HCT116 (cell line): Measurements from ENCODE around the gene CTNND2. TPM values are rescaled to one million over a fixed set of nuclear protein-coding genes. Genes with fewer than 3 reads are reported as not detected.

ENCODE experiments used
- ATAC-seq: fragments of 200-7000 bp; cut with Tn5 transposase; 2 replicates; pipeline ENCODE4 v1.9.1; 2020; ENCODE audit warnings: mild to moderate bottlenecking, moderate library complexity
- BruUV-seq: library from RNA; stranded (reverse); fragments of 400-500 nt; replicated peaks from 2 replicates; lab custom pipeline; 2021; lab: Mats Ljungman, UMichigan
- CTCF ChIA-PET: fragments of 300-600 bp; sonication (Branson Sonifier 250); formaldehyde crosslinking; loops from one replicate; lab custom pipeline; 2021; ENCODE audit warnings: antibody characterized with exemption; lab: Charles Lee
- POLR2A ChIA-PET: fragments of 300-600, 350-600 bp; sonication (Branson Sonifier 250); formaldehyde crosslinking; loops from one replicate; lab custom pipeline; 2021; ENCODE audit warnings: antibody characterized with exemption; lab: Charles Lee
- RAD21 ChIA-PET, 2 experiments: fragments of 300-600 bp; sonication (Branson Sonifier 250); formaldehyde crosslinking; loops; one replicate each; lab custom pipeline; 2023; ENCODE audit warnings: low total read pairs in 2 of 2; ENCODE audit not compliant: uncharacterized antibody in 2 of 2, unreplicated experiment in 2 of 2, low non-redundant PET in 1 of 2; lab: Charles Lee
- DNase-seq: peaks from one replicate; pipeline ENCODE4 v3.0.0-alpha.2; 2010; ENCODE audit warnings: low read depth, low spot score
- H2AFZ ChIP-seq: fragments of 200-600 bp; shearing (Covaris generic), sonication (generic); 2 replicates; pipeline ENCODE4 v1.6.1; 2017; ENCODE audit warnings: low read depth, mixed run types, mixed read lengths, antibody characterized with exemption, low read length; ENCODE audit not compliant: poor library complexity, severe bottlenecking
- H3K27ac ChIP-seq: 2 replicates; pipeline ENCODE4 v1.5.1; 2012; ENCODE audit warnings: low read depth, low read length
- H3K27me3 ChIP-seq: fragments of 200-600 bp; sonication (generic); 2 replicates; pipeline ENCODE4 v1.6.1; 2016; ENCODE audit warnings: mixed run types, low read length, mixed read lengths; ENCODE audit not compliant: insufficient read depth
- H3K36me3 ChIP-seq, 2 experiments: fragments of 200-500 bp in 1 of 2; fragments of 200-600 bp in 1 of 2; sonication (Bioruptor generic) in 1 of 2; sonication (generic) in 1 of 2; 2 replicates each; pipeline versions ENCODE4 v1.5.1 to v1.6.1; 2014 to 2016; ENCODE audit warnings: low read length in 2 of 2, inconsistent platforms in 1 of 2, mixed read lengths in 1 of 2, mixed run types in 1 of 2; ENCODE audit not compliant: insufficient read depth in 2 of 2, control insufficient read depth in 1 of 2
- H3K4me1 ChIP-seq, 2 experiments: fragments of 200-600 bp in 1 of 2; sonication (generic) in 1 of 2; 2 replicates each; pipeline versions ENCODE4 v1.5.1 to v1.6.1; 2012 to 2017; ENCODE audit warnings: low read length in 2 of 2, inconsistent platforms in 1 of 2, mild to moderate bottlenecking in 1 of 2, mixed read lengths in 1 of 2, mixed run types in 1 of 2, moderate library complexity in 1 of 2; ENCODE audit not compliant: insufficient read depth in 2 of 2, control insufficient read depth in 1 of 2
- H3K4me2 ChIP-seq: fragments of 200-600 bp; sonication (generic); 2 replicates; pipeline ENCODE4 v1.6.1; 2017; ENCODE audit warnings: mixed run types, low read length, mixed read lengths
- H3K4me3 ChIP-seq, 2 experiments: fragments of 200-600 bp in 1 of 2; sonication (generic) in 1 of 2; replicated peaks in 1 of 2; 2 replicates each; pipeline ENCODE4 v1.5.1; 2011 to 2016; ENCODE audit warnings: low read length in 2 of 2, control low read depth in 1 of 2, low read depth in 1 of 2, mild to moderate bottlenecking in 1 of 2, mixed read lengths in 1 of 2, mixed run types in 1 of 2
- H3K79me2 ChIP-seq: fragments of 200-600 bp; sonication (generic); 2 replicates; pipeline ENCODE4 v1.6.1; 2017; ENCODE audit warnings: mild to moderate bottlenecking, mixed run types, low read length, moderate library complexity, mixed read lengths; ENCODE audit not compliant: insufficient read depth
- H3K9ac ChIP-seq: fragments of 200-600 bp; sonication (generic); 2 replicates; pipeline ENCODE4 v1.6.1; 2016; ENCODE audit warnings: low read length, mixed read lengths
- H3K9me2 ChIP-seq: fragments of 200-600 bp; sonication (generic), shearing (Covaris generic); 2 replicates; pipeline ENCODE4 v1.6.1; 2017; ENCODE audit warnings: mixed run types, mild to moderate bottlenecking, moderate library complexity; ENCODE audit not compliant: insufficient read depth
- H3K9me3 ChIP-seq, 2 experiments: fragments of 200-500 bp in 1 of 2; fragments of 200-600 bp in 1 of 2; sonication (Bioruptor generic) in 1 of 2; sonication (generic) in 1 of 2; 2 replicates each; pipeline ENCODE4 v1.6.1; 2014 to 2017; ENCODE audit warnings: low read length in 2 of 2, mixed read lengths in 2 of 2, inconsistent platforms in 1 of 2, low read depth in 1 of 2, mild to moderate bottlenecking in 1 of 2, mixed run types in 1 of 2, moderate library complexity in 1 of 2; ENCODE audit not compliant: control insufficient read depth in 1 of 2, insufficient read depth in 1 of 2
- H4K20me1 ChIP-seq: fragments of 200-600 bp; sonication (generic), shearing (Covaris generic); 2 replicates; pipeline ENCODE4 v1.6.1; 2017; ENCODE audit warnings: mixed run types, mild to moderate bottlenecking, moderate library complexity; ENCODE audit not compliant: insufficient read depth
- REST ChIP-seq: IDR thresholded peaks from 2 replicates; pipeline ENCODE4 v1.6.1; 2012; ENCODE audit warnings: low read depth
- SP1 ChIP-seq: IDR thresholded peaks from 2 replicates; pipeline ENCODE4 v1.6.1; 2012; ENCODE audit warnings: low read depth
- TCF7L2 ChIP-seq: IDR thresholded peaks from 2 replicates; pipeline ENCODE4 v1.7.0; 2011; ENCODE audit warnings: borderline replicate concordance, inconsistent platforms; ENCODE audit not compliant: insufficient read depth, insufficient read length; ENCODE audit errors: extremely low read depth
- intact Hi-C: fragments of 100-400 bp; cut with micrococcal nuclease; formaldehyde crosslinking; loops from 2 replicates; pipeline ENCODE4 v1.10.0; 2022
- total RNA-seq: library from RNA; stranded (reverse); gene quantifications from one replicate; pipeline ENCODE4 v1.2.1, GENCODE V29; 2021; ENCODE audit not compliant: unreplicated experiment
- TF ChIP-seq, protein P1 (sequence below), 3 experiments: fragments of 200-600 bp in 1 of 3; sonication (generic) in 1 of 3; IDR thresholded peaks in 2 of 3; conservative IDR thresholded peaks in 1 of 3; 2 replicates each; pipeline ENCODE4 v1.5.1; 2012 to 2017; ENCODE audit warnings: low read depth in 2 of 3, low read length in 2 of 3, antibody characterized with exemption in 1 of 3, borderline replicate concordance in 1 of 3, control low read depth in 1 of 3, mild to moderate bottlenecking in 1 of 3, mixed read lengths in 1 of 3, mixed run types in 1 of 3, moderate library complexity in 1 of 3; ENCODE audit not compliant: insufficient read depth in 1 of 3

Gene CTNND2
- total RNA-seq, 1 experiment from 2014 or later = not detected

GRCh38 chr5:11443831-11444230 is 460.4 kb downstream of the CTNND2 start:
- H3K36me3 ChIP-seq = no peaks in the 10 kb centered on the region
- BruUV-seq = no TSS peak
- no peak overlapping the region for H3K4me2 ChIP-seq
- no peaks in the 10 kb centered on the region for H4K20me1 ChIP-seq
- H3K9me3 ChIP-seq = peaks cover 0 to 17% of the 10 kb centered on the region in 2 experiments; a peak in 2 of 4 replicates
- H3K4me3 ChIP-seq = no peak overlapping the region
- H3K79me2 ChIP-seq = no peaks in the 10 kb centered on the region
- no peaks in the 10 kb centered on the region for H3K4me1 ChIP-seq
- ATAC-seq = no peak
- intact Hi-C loops = no loop called here
- POLR2A ChIA-PET = no interaction called here
- H3K27me3 ChIP-seq = no peaks in the 10 kb centered on the region
- H2AFZ ChIP-seq = no peak overlapping the region
- TF ChIP-seq SP1 = no peak
- no peak for TF ChIP-seq REST
- no peak for TF ChIP-seq TCF7L2
- TF ChIP-seq, all 23 proteins: peak for 0
- ChIA-PET RAD21 (no interaction called here), CTCF (no interaction called here)
- Histone ChIP-seq H3K9ac (no peak overlapping the region), H3K9me2 (no peaks in the 10 kb centered on the region), H3K27ac (no peak overlapping the region)
- DNase-seq = no peak

DNA sequence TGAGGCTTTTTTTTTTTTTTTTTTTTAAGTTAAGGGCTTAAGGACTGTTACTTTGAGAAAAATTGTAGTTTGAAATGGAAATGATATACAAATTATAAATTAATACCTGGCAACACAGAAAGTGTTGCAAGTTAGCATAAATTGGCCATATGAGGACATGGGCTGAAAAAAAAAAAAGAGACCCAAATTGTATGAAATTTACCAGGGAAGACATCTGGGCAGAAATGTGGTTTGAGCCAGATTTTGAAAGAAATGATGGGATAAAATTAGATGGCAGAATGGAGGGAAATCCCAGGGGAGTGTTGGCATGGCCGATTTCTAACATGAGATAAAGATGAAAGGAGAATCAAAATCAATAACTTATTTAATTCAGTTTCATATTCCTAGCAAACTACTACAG is 472.1 kb downstream of the CTNND2 start:
- no peaks in the 10 kb centered on the region for H3K4me1 ChIP-seq
- no TSS peak for BruUV-seq
- H3K9me3 ChIP-seq = peaks cover 4% of the 10 kb centered on the region in 2 experiments; a peak in 3 of 4 replicates
- no peaks in the 10 kb centered on the region for H4K20me1 ChIP-seq
- H3K79me2 ChIP-seq = no peaks in the 10 kb centered on the region
- no peak overlapping the region for H3K27ac ChIP-seq
- no peak overlapping the region for H3K4me3 ChIP-seq
- H3K9ac ChIP-seq = no peak overlapping the region
- DNase-seq = no peak
- ChIA-PET CTCF (no interaction called here), POLR2A (no interaction called here)
- no peak for ATAC-seq
- H2AFZ ChIP-seq = no peak overlapping the region
- no peaks in the 10 kb centered on the region for H3K36me3 ChIP-seq
- TF ChIP-seq, protein P1, sequence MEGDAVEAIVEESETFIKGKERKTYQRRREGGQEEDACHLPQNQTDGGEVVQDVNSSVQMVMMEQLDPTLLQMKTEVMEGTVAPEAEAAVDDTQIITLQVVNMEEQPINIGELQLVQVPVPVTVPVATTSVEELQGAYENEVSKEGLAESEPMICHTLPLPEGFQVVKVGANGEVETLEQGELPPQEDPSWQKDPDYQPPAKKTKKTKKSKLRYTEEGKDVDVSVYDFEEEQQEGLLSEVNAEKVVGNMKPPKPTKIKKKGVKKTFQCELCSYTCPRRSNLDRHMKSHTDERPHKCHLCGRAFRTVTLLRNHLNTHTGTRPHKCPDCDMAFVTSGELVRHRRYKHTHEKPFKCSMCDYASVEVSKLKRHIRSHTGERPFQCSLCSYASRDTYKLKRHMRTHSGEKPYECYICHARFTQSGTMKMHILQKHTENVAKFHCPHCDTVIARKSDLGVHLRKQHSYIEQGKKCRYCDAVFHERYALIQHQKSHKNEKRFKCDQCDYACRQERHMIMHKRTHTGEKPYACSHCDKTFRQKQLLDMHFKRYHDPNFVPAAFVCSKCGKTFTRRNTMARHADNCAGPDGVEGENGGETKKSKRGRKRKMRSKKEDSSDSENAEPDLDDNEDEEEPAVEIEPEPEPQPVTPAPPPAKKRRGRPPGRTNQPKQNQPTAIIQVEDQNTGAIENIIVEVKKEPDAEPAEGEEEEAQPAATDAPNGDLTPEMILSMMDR (IDR thresholded peaks at IDR 0.05 in 2 of 3, conservative IDR thresholded peaks at IDR 0.05 in 1 of 3; ENCODE audit: borderline replicate concordance in 1 of 3, insufficient read depth in 1 of 3, low read depth in 2 of 3, low read length in 2 of 3) = no peak
- TF ChIP-seq, all 23 proteins: peak for 0
- intact Hi-C loops = no loop called here
- Histone ChIP-seq H3K27me3 (no peaks in the 10 kb centered on the region), H3K4me2 (no peak overlapping the region), H3K9me2 (no peaks in the 10 kb centered on the region)
- RAD21 ChIA-PET = no interaction called here
